HTR-8/SVneo (cell line): ENCODE data around the gene IL15.
A peak's percentile ranks its signal among the peaks of the same experiment; 100 is the strongest.
"Not testable (repeated sequence)": the region's sequence is repeated elsewhere in the genome, so short reads cannot be mapped to it uniquely, and the experiment has no call there.

Experiments used
- DNase-seq: peaks from one replicate; pipeline ENCODE4 v3.0.0; 2011; ENCODE audit warnings: low spot score, mixed read lengths; ENCODE audit not compliant: insufficient read length
- FAIRE-seq: peaks from 2 replicates; lab custom pipeline; 2011; peaks lifted over from hg19 to GRCh38; lab: Jason Lieb, UNC

Gene IL15

GRCh38 chr4:141636082-141636770 lies at the start of gene IL15:
TSS of gene IL15 (plus strand) at chr4:141636583. CDS start at chr4:141719465, 82,882 bp downstream.
- DNase-seq = peak; percentile 71

GRCh38 chr4:141587897-141588296 lies 48.5 kb upstream of the IL15 start:
- DNase-seq (no peak), FAIRE-seq (no peak)

More at GRCh38 chr4:141636082-141636770, at the start of gene IL15:
- FAIRE-seq = no peak

- no peak for DNase-seq
Observed at GRCh38 chr4:141595531-141595930, 40.9 kb upstream of the IL15 start.

GRCh38 chr4:141599853-141600252 lies 36.5 kb upstream of the IL15 start:
- DNase-seq = no peak
- no peak for FAIRE-seq

More at GRCh38 chr4:141595531-141595930, 40.9 kb upstream of the IL15 start:
- no peak for FAIRE-seq

- not testable (repeated sequence) for FAIRE-seq, DNase-seq
Observed at GRCh38 chr4:141604683-141605082, 31.7 kb upstream of the IL15 start.

GRCh38 chr4:141605425-141605856 lies 30.9 kb upstream of the IL15 start:
- FAIRE-seq = no peak
- DNase-seq = no peak

- FAIRE-seq (no peak), DNase-seq (no peak)
Observed at GRCh38 chr4:141609243-141609642, 27.1 kb upstream of the IL15 start.

GRCh38 chr4:141610365-141610764 lies 26.0 kb upstream of the IL15 start:
- DNase-seq = no peak

GRCh38 chr4:141614878-141615586 lies 21.4 kb upstream of the IL15 start:
- no peak for FAIRE-seq
- no peak for DNase-seq

More at GRCh38 chr4:141610365-141610764, 26.0 kb upstream of the IL15 start:
- no peak for FAIRE-seq

GRCh38 chr4:141615587-141615918 lies 20.8 kb upstream of the IL15 start:
- FAIRE-seq, DNase-seq: not testable (repeated sequence)

- DNase-seq (no peak), FAIRE-seq (no peak)
Observed at GRCh38 chr4:141620715-141621114, 15.7 kb upstream of the IL15 start.

GRCh38 chr4:141625023-141625422 lies 11.4 kb upstream of the IL15 start:
- FAIRE-seq = no peak
- no peak for DNase-seq

GRCh38 chr4:141630854-141631253 lies 5.5 kb upstream of the IL15 start:
- DNase-seq (no peak), FAIRE-seq (no peak)

GRCh38 chr4:141635736-141636081 lies 674 bp upstream of the IL15 start:
- DNase-seq = no peak
- FAIRE-seq = no peak

GRCh38 chr4:141636771-141637460 lies 533 bp downstream of the IL15 start:
- peak; percentile 49 for DNase-seq
- FAIRE-seq = no peak

- FAIRE-seq (no peak), DNase-seq (no peak)
Observed at GRCh38 chr4:141637565-141637964, 1.2 kb downstream of the IL15 start.

GRCh38 chr4:141638230-141638629 lies 1.8 kb downstream of the IL15 start:
- FAIRE-seq (no peak), DNase-seq (no peak)

- FAIRE-seq (no peak), DNase-seq (no peak)
Observed at GRCh38 chr4:141640696-141641095, 4.3 kb downstream of the IL15 start.

- FAIRE-seq = no peak
- DNase-seq = no peak
Observed at GRCh38 chr4:141642063-141642462, 5.7 kb downstream of the IL15 start.

- peak; percentile 9 for FAIRE-seq
Observed at GRCh38 chr4:141642711-141643110, 6.3 kb downstream of the IL15 start.

GRCh38 chr4:141643557-141643956 lies 7.2 kb downstream of the IL15 start:
- DNase-seq (peak; percentile 31), FAIRE-seq (peak; percentile 67)

More at GRCh38 chr4:141642711-141643110, 6.3 kb downstream of the IL15 start:
- no peak for DNase-seq
